ENCODE data around the gene ATG4C.

Gene ATG4C

GRCh38 chr1:62891956-62892562, 108.1 kb downstream of the ATG4C start:
- TF ChIP-seq, protein P1, sequence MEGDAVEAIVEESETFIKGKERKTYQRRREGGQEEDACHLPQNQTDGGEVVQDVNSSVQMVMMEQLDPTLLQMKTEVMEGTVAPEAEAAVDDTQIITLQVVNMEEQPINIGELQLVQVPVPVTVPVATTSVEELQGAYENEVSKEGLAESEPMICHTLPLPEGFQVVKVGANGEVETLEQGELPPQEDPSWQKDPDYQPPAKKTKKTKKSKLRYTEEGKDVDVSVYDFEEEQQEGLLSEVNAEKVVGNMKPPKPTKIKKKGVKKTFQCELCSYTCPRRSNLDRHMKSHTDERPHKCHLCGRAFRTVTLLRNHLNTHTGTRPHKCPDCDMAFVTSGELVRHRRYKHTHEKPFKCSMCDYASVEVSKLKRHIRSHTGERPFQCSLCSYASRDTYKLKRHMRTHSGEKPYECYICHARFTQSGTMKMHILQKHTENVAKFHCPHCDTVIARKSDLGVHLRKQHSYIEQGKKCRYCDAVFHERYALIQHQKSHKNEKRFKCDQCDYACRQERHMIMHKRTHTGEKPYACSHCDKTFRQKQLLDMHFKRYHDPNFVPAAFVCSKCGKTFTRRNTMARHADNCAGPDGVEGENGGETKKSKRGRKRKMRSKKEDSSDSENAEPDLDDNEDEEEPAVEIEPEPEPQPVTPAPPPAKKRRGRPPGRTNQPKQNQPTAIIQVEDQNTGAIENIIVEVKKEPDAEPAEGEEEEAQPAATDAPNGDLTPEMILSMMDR (IDR thresholded peaks at IDR 0.05; ENCODE audit: insufficient read depth, low read length, poor library complexity, severe bottlenecking), result no peak
- Histone ChIP-seq H3K27me3 (replicated peaks; ENCODE audit: control insufficient read depth, insufficient read depth, low read length) (no peaks in the 10 kb centered on the region; the same call in 1 of the 2 replicates), H3K36me3 (ENCODE audit: control insufficient read depth, insufficient read depth, low read length) (no peaks in the 10 kb centered on the region), H3K4me3 (replicated peaks; ENCODE audit: low read depth, low read length) (no peak overlapping the region)
- DNase-seq (ENCODE audit: extremely low read depth, insufficient read length), result no peak

GRCh38 chr1:62897788-62898187, 113.9 kb downstream of the ATG4C start:
- DNase-seq (ENCODE audit: extremely low read depth, insufficient read length), result no peak
- TF ChIP-seq, protein P1 (IDR thresholded peaks at IDR 0.05; ENCODE audit: insufficient read depth, low read length, poor library complexity, severe bottlenecking), result no peak
- Histone ChIP-seq H3K27me3 (replicated peaks; ENCODE audit: control insufficient read depth, insufficient read depth, low read length) (no peaks in the 10 kb centered on the region), H3K36me3 (ENCODE audit: control insufficient read depth, insufficient read depth, low read length) (no peaks in the 10 kb centered on the region), H3K4me3 (replicated peaks; ENCODE audit: low read depth, low read length) (no peak overlapping the region)

DNA sequence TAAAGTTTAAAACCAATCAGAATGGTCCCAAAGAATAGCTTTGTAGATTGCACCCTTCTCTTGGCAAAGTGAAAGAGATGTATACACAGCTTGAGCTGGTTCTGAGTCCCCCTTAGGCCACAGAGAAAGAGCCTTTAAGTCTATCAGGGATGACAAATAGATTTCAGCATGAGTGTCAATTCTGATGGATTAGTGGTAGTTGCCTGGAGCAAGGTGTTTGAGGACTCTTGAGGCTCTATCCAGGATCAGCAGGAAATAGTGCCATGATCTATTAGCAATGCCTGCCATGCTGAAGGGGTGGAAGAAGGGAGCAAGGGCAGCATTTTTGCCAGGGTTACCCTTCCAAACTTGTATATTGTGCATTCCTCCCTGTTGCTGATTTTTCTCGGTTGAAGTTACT, 116.6 kb downstream of the ATG4C start:
- Histone ChIP-seq H3K36me3 (ENCODE audit: control insufficient read depth, insufficient read depth, low read length) (no peaks in the 10 kb centered on the region), H3K4me3 (replicated peaks; ENCODE audit: low read depth, low read length) (no peak overlapping the region), H3K27me3 (replicated peaks; ENCODE audit: control insufficient read depth, insufficient read depth, low read length) (no peaks in the 10 kb centered on the region)
- TF ChIP-seq, protein P1 (IDR thresholded peaks at IDR 0.05; ENCODE audit: insufficient read depth, low read length, poor library complexity, severe bottlenecking), result no peak
- no peak for DNase-seq (ENCODE audit: extremely low read depth, insufficient read length)

GRCh38 chr1:62901650-62902049, 117.7 kb downstream of the ATG4C start:
- no peak overlapping the region for H3K4me3 ChIP-seq (replicated peaks; ENCODE audit: low read depth, low read length)
- no peaks in the 10 kb centered on the region for H3K36me3 ChIP-seq (ENCODE audit: control insufficient read depth, insufficient read depth, low read length)
- DNase-seq (ENCODE audit: extremely low read depth, insufficient read length), result no peak
- TF ChIP-seq, protein P1 (IDR thresholded peaks at IDR 0.05; ENCODE audit: insufficient read depth, low read length, poor library complexity, severe bottlenecking), result no peak
- no peaks in the 10 kb centered on the region for H3K27me3 ChIP-seq (replicated peaks; ENCODE audit: control insufficient read depth, insufficient read depth, low read length)

DNA sequence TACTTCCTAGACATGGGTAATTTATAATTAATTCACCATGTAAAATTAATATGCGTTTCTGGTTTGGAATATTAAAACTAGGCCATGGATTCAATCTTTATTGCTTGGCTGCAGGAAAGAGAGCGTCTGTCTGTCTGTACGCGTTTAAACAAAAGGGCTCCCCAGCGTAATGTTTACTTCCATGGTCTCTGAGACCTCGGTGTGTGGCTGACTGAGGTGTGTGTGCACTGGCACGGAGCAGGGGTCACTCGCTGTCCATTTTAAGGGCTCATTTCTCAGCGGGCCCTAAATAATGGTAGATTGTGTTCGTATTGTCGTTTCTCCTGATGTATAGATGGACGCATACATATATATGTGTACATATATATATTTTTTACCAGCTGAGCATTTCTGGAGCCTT, 119.6 kb downstream of the ATG4C start:
- Histone ChIP-seq H3K27me3 (replicated peaks; ENCODE audit: control insufficient read depth, insufficient read depth, low read length) (no peaks in the 10 kb centered on the region), H3K4me3 (replicated peaks; ENCODE audit: low read depth, low read length) (no peak overlapping the region), H3K36me3 (ENCODE audit: control insufficient read depth, insufficient read depth, low read length) (no peaks in the 10 kb centered on the region)
- no peak for DNase-seq (ENCODE audit: extremely low read depth, insufficient read length)
- TF ChIP-seq, protein P1 (IDR thresholded peaks at IDR 0.05; ENCODE audit: insufficient read depth, low read length, poor library complexity, severe bottlenecking), result no peak
